Dermis microvascular lymphatic vessel endothelial cell (primary cell): Measurements from ENCODE around the gene ATOH7. TPM values are rescaled to one million over a fixed set of nuclear protein-coding genes. Genes with fewer than 3 reads are reported as not detected.
A peak's percentile ranks its signal among the peaks of the same experiment; 100 is the strongest.
"Not testable (repeated sequence)": the region's sequence is repeated elsewhere in the genome, so short reads cannot be mapped to it uniquely, and the experiment has no call there.

ENCODE experiments used
- DNase-seq, 2 donors: peaks; one replicate each; pipeline versions ENCODE4 v3.0.0 to v3.0.0-alpha.2; 2010; ENCODE audit warnings: low read depth in 2 of 2
- total RNA-seq: library from RNA; depleted of rRNA; stranded (reverse); fragments of >200 nt; gene quantifications from 2 replicates; pipeline ENCODE4 v1.2.1, GENCODE V29; 2014

The ATOH7 gene
- total RNA-seq, 1 donor from 2014 or later, result not detected

DNA sequence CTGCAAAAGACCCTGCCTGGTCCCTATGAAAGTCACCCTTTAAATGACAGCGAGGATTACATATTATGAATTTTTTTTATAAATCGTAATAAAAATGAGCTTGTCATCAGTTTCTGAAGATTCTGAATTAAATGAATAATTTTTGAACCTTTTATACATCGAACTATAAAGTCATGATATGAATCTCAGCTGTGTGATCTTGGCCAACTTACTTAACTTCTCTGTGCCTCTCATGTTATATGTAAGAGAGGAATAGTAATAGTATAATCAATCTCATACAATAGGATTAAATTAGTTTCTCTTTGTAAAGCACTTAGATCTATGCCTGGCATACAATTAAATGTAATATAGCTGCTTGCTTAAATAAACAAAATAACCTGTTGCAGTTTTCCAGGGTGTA, 5.3 kb upstream of the ATOH7 start:
- DNase-seq, result no peak

DNA sequence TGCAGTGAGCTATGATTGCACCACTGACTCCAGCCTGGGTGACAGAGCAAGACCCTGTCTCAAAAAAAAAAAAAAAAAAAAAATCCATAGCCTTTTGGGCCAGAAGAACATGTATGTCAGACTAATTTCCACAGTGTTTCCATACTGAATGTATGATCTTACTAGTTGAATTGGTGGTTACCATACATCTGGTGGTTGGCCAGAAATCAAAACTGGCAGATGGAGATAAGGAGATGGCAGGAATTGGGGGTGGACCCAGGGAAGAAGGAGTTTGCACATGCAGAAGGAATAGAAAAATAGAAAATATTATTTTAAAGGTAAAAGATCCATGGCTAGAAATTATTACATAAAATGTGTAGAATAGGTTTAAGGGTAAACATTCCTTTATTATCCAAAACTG, 3.7 kb upstream of the ATOH7 start:
- DNase-seq, result no peak

DNA sequence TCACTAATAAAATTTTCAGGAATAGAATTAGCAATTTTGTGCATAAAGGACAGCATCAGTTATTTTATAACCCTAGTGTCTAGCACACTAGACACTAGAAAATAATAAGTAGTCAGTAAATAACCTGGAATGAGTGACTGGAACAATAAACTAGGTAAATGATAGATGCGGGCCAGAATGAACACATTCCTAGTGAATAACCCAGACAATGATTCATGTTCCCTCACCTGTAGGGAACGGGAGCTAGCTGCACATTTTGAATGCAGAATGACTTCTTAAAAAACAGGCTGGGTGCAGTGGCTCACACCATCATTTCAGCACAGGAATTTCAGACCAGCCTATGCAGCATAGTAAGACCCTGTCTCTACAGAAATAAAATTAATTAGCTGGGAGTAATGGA, 3.2 kb upstream of the ATOH7 start:
- DNase-seq, result no peak

DNA sequence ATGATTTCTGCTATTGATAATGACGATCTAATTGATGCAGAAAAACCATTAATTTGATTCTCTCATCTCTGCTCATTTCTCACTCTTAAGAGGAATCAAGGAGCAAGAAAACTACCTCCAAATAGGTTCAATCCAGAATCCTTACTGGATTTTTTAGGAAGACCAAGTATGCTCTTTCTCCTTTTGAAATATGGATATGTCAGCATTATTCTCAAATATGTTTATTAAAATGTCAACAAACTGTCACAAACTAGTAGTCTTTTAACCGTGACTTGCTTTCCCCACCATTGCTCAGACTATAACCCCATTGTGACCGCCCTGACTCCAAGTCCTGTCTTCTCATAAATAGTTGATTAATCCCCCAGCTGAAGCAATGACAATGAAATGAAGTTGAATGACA, 1.1 kb upstream of the ATOH7 start:
- DNase-seq, result no peak

DNA sequence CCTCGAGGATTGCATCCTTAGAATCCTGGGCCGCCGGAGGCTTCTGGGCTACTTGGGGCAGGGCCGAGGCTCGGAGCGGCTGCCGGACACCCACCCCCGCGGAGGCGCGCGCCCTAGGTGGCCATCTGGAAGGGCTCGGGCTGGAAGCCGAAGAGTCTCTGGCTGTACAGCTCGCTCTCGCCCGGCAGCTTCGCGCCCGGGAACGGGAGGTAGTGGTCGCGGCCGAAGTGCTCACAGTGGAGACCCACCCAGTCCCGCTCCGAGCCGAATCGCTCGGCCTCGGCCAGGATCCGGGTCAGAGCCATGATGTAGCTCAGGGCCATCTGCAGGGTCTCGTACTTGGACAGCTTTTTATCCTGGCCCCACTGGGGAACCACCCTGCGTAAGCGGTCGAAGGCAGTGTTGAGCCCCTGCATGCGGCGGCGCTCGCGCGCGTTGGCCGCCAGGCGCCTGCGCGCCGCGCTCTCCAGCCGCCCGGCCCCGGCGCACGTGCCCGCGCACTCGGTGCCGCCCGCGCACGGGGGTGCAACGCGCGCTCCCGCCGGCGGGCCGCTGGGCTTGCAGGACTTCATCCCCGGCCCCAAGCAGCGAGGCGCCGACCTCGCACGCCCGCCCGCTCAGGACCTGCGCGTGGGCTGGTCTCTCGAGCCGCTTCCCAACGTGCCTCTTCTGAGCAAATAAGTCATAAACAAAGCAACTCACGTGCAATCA, 652 bp downstream of the ATOH7 start:
- DNase-seq, result peak; percentile 28 to 77

DNA sequence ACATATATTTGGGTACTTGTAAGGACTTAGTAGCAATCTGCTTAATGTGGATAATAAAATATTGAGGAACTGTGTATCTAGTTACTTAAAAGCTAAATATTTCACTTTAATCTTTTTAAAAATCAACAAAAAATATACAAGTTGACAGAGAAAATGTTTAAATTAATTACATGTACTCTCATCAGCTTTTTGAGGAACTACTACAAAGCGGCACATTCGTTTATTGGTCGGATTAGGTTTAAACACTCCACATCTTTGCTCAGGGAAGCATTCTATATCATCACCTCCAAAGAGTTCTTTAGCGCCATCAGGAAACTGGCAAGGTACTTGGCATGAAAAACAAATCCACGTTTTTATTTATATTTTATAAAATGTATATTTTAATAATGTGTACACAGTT, 1.6 kb downstream of the ATOH7 start:
- DNase-seq, result no peak

DNA sequence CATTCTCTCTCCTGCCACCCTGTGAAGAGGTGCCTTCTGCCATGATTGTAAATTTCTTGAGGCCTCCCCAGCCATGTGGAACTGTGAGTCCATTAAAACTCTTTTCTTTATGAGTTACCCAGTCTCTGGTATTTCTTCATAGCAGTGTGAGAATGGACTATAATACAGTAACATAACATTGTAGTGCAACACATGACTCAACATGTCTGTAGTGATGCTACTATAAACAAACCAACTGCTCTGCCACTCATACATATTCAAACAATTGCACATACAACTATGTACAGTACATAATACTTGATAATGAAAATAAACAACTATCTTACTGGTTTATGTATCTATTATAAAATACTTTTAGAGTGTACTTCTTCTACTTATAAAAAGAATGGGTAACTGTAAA, 7.1 kb downstream of the ATOH7 start:
- no peak for DNase-seq

DNA sequence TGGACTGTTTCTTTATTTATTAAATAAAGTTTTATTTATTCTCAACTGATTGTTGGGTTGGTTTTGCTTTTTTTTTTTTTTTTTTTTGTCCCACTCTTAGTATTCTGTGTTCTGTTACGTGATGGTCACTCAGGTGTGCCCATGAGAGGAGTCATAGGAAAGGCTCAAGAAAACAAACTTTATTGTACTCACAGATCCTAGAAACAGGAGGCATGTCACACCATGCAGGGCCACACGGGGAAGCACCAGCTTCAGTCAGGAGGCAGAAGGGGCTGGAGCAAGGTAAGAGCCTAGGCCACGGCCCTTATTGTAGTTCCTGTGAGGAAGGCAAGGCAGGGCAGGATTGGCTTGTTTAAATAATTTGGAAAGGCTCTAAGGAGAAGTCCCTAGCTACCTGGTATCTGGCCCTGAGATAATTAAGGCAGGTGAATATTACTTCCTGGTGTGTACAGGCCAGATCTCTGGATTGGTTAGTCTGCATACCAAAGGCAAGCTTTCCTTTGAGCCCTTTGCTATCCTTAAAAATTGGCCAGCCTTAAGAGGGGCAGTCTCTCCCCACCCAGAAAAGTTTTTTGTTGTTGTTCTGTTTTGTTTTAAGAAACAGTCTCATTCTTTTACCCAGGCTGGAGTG, 8.3 kb downstream of the ATOH7 start:
- DNase-seq, result no peak

DNA sequence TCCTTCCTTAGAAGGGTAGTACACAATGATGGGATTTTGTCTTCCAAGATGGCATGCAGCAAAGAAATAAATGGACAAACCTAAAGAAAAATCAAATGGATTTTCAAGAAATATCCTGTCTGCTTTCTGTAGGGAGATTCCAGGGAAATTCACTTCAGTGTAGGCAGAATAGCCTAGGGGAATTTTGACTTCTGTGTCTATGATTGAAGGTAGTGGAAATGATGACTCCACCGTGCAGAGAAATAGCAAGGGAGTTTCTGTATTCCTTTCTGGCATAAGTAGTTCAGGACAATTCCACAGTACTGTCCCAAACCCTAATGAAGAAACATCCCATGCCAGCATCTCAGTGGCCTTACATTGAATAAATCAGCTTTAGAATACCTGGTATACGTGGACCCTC, 9.5 kb downstream of the ATOH7 start:
- no peak for DNase-seq

DNA sequence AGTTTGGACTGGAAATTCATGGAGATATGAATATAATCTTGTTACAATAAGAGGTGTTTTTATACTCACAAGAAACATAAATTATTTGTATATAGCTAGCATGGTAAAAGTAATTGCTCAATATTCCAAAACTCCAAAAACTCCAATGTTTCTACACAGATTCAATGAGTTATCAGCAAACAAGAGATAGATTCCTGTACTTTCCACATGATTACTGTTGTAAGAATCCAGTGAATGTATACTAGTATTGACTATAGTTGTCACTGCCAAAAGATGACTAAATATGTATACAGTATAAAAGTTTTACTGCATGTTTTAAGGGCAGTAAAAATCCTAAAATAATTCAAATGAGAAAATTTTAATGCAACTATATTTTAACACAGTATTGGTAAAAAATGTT, 10.7 kb downstream of the ATOH7 start:
- DNase-seq, result no peak

DNA sequence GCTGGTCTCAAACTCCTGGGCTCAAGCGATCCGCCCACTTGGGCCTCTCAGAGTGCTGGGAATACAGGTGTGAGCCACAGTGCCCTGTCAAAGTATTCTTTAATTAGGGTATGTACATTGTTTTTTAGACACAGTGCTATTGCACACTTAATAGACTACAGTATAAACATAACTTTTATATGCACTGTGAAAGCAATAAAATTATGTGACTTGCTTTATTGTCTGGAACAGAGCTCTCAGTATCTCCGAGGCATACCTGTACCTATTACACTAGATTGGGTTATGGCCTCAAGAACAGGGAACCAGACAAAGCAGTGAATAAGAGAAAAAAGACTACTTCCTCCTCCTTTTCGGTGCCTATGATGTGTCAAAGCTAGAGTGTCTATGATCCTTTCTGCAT, 13.1 kb downstream of the ATOH7 start:
- DNase-seq, result no peak

DNA sequence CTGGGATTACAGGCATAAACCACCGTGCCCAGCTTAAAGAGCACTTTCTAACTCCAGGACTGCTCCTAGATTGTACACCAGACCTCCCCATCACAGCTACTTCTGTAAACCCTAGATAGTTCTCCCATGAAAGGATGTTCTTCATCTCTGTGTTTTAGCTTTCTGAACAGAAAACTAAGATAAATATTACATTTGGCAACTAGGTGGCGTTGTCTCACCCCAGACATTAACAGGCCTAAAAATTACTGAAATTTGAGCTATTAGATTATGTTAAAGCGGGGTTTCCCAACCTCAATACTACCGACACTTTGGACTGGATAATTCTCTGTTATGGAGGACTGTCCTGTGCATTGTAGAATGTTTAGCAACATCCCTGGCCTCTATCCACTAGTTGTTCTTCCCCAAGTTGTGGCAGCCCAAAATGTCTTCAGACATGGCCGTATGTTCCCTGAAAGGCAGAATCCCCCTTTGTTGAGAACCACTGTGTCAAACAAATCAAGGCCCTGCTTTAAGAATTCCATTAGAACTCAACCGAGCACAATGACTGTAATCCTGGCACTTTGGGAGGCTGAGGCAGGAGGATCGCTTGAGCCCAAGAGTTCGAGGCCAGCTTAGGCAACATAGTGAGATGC, 19.1 kb downstream of the ATOH7 start:
- peak in 1 of 2 donors; percentile 39 for DNase-seq

DNA sequence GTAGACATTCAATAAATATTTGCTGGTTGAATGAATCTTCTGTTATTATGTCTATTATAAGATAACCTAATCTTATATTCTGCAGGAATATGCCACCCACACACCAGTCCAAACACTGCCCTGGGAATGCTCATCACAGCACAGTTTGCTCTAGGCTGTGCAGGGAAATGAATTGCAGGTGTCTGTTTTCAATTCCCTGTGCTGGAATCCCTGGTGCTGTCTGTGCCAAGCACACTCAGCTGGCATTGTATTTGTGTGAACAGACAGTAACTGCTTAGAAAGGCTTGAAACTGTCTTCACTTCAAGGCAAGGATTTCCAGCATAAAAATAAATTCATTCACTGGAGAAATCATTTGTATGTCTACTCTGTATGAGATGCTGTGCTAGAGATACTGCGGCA, 20.2 kb downstream of the ATOH7 start:
- no peak for DNase-seq

DNA sequence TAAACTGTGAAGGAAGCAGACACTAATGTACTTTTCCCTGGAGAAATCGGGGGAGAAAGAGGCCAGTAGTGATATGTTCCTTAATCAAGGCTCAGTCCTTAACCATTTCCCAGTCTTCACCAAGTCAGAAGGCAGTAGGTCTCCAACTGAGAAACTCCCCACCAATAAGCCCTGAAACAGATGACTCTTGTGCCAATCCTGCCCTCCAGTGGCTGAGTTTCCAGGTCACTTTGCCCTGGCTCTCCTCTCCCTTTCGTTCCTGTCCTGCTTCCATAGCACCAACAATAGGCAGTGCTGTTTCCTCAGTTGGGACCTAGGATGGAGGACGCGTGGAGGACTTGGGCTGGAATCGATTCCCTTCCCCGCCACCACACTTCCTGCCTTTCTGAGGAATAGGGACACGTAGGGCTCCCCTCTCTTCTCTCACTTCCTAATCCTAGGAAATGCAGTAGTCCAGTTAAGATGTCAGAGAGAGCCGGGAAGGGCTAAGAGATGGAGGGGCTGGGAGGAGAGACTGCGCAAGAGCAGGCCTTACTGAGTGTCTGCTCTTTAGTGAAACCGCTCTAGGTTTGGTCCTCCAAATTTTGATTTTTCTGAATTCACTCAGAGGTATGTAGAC, 23.4 kb downstream of the ATOH7 start:
- DNase-seq, result peak; percentile 46 to 82

DNA sequence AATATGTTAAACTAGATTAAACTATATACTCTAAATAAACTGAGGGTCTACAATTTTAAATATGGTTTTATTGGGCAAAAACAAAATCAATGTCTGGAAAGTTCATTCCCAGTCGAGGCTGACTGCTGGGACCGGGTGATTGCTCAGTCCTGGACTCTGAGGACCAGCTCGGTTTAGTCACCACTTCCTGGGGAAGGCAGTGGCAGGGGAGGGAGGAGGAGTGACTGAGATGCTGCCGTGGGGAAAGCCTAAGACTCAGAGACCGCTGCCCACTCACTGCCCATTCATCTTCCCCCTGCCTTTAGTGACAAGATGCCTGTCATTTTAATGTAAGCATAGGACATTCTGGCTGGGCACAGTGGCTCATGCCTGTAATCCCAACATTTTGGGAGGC, 29.0 kb downstream of the ATOH7 start:
- peak in 1 of 2 donors; percentile 62 for DNase-seq

DNA sequence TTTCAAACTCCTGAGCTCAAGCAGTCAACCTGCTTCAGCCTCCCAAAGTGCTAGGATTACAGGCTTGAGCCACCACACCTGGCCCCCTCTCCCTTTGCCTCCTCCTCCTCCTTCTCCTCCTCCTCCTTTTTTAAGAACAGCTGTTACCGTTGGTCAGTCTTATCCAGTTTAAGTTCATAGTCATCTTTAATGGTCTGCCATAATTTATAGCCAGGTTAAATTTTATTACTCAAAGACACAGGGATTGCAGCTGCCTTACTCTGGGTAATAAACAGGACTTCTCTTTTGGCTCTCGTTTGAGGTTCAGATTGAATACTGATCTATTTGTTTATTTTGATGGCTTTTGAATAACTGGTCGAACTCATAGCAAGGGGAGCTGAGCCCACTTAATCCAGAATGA, 35.2 kb downstream of the ATOH7 start:
- no peak for DNase-seq

DNA sequence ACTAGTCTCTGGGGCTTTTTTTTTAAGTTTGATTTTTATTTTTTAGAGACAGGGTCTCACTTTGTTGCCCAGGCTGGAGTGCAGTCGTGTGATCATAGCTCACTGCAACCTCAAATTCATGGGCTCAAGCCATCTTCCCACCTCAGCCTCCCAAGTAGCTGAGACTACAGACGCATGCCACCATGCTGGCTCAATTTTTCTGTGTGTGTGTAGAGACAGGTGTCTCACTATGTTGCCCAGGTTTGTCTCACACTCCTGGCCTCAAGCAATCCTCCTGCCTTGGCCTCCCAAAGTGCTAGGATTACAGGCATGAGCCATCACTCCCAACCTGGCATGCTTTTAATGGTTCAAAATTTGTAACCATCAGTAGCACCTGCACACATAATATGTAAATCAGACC, 36.1 kb downstream of the ATOH7 start:
- not testable (repeated sequence) for DNase-seq

DNA sequence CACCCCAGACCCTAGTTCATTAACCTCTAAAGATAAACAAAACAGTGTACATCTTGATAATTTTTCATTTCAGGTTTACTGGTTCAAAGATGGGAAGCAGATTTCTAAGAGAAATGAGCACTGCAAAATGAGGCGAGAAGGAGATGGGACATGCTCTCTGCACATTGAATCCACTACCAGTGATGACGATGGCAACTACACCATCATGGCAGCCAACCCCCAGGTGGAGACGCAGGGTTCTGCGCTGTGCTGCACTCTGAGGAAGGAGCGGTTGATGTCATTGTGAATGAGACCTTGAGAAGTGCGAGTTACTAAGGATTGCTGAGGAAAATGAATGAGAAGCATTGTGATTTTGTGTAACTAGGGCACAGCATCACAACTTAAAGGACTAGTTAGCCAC, 37.6 kb downstream of the ATOH7 start:
- DNase-seq, result no peak

DNA sequence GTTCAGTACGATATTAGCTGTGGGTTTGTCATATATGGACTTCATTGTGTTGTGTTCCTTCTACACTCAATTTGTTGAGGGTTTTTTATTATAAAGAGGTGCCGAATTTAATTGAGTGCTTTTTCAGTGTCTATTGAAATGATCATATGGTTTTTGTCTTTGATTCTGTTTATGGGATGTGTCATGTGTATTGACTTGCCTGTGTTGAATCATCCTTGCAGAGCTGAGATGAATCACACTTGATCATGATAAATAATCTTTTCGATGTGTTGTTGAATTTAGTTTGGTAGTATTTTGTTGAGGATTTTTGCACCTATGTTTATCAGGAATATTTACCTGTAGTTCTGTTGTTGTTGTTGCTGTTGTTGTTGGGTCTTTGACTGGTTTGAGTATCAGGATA, 39.8 kb downstream of the ATOH7 start:
- no peak for DNase-seq

DNA sequence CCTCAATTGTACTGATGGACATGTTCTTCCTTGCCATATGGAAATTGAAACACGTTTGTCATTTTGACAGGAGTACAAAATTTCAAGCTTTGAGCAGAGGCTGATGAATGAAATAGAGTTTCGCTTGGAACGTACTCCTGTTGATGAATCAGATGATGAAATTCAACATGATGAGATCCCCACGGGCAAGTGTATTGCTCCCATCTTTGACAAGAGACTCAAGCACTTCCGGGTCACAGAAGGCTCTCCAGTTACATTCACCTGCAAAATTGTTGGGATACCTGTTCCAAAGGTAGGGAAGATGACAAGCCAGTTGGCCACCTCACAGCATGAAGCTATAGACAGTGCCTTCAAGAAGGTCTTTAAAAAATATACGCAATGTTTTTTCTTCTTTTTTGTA, 43.1 kb downstream of the ATOH7 start:
- no peak for DNase-seq

DNA sequence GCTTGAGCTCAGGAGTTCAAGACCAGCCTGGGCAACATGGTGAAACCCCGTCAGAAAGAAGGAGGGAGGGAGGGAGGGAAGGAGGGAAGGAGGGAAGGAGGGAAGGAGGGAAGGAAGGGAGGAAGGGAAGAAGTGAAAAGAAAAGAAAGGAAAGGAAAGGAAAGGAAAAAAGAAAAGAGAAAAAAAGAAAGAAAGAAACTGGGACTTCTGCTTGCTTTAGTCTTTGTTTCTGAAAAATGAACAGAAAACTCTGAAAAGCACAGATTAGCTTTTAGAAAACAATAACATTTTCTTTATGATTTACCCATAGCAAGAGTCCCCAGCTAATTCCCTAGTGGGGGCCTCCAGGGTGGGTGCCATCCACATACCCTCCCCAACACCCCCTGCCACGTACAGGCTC, 46.8 kb downstream of the ATOH7 start:
- no peak for DNase-seq

DNA sequence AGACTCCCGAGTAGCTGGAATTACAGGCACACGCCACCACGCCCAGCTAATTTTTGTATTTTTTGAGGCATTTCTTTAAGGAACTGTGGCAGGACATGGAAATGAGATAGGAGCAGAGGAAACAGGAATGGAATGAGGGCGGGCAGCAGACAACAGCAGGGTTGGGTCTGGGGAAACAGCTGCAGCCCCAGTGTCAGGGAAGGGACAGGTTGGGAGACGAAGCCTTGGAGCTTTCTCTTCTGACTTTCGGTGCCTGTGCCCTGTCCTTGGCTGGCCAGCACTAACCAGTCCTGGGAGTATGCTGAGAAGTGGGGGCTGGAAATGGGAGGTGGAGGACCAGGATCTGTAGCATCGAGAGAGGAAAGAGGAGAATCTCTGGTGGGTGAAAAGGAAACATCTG, 47.4 kb downstream of the ATOH7 start:
- peak in 1 of 2 donors; percentile 37 for DNase-seq
